COLO829 (cell line): ENCODE results near the gene IGSF22.

Source experiments
- DNase-seq: peaks from one replicate; pipeline ENCODE4 v3.0.0; 2012; ENCODE audit warnings: low spot score

Gene IGSF22

DNA sequence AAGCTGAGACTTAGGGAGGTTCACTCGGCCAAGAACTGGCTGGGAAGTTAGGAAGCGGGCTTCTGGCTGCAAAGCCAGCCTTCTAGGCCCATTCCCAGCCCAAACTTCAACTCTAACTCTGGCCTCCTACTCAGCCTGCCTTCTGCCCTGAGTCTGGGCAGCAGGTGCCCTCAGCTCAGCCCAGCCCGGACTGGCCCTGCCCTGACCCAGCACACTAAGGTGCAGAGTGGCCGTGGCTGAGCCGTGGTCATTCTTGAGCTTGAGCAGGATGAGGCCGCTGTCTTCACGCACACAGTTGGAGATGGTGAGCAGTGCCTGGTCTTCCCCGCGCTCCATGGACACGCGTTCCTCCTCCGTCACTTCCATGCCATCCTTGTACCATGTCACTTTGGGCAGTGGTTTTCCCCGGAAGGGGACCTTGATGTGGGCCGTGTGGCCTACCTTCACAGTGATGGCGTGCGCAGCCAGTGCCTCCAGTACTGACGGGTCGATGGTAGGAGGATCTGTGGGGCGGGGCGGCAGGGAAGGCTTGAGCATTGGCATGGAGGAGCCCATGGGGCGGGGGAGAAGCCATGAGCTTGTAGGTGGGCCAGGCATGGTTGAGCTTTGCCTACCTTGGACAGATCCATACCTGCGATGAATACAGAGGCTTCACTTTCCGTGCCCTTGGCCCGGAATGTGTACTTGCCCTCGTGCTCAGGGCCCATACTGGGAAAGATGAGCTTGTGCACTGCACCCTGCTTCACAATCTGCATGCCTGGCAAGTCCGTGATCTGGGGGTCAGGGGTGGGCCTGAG is 12.1 kb downstream of the IGSF22 start:
- no peak for DNase-seq

DNA sequence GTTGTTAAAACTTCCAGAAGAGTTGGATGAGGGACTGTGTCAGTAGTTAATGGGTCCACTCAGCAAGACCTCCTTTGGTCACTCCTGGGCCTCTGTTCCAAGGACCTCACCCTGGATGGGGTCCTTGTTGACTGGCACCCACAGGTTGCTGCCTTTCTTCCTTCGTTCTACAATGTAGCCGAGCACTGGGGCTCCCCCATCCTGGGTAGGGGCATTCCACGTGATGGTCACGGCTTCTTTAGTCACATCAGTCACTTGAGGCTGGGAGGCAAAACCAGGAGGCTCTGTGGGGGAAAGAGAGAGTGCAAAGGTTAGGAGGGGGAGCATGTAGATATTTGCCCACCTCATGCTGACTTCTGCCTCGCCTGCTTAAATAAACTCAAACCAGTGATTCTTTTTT is 15.4 kb downstream of the IGSF22 start:
- no peak for DNase-seq

DNA sequence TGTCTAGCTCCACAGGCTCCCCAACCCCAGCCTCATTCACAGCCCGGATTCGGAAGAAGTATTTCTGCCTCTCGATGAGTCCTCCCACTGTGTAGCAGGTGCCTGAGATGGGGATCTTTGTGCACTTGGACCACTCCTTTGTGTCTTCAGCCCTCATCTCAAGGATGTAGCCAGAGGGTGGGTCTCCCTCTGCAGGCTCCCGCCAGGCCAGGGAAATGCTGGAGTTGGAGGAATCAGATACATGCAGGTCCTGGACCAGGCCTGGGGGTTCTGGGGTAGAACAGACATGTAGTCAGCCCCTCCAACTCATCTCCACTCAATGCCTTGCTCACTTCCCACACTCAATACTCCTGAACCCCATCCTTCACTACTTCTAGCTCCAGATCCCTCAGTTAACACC is 16.6 kb downstream of the IGSF22 start:
- no peak for DNase-seq

DNA sequence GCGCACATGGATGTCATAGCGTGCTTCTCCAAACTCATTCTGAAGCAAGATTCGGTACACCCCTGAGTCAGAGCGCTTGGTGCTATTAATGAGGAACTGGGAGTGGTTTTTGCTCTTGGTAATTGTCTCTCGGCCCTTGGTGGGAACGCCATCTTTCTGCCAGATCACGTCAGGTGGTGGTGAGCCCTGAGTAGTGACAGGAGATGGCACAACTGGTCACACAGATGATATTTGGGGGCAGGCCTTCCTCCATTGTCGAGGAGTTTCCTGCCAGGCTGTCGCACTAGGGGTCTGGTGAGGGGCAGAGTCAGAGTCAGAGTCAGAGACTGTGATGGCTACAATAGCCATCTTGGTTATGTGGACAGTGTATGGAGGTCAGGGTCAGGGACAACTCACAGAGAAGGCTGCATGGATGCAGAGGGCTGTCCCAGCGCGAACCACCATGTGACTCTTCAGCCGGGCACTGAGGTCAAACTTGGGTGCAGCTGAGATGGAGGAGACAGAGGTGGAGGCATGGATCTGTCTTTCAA is 18.1 kb downstream of the IGSF22 start:
- DNase-seq, result no peak

DNA sequence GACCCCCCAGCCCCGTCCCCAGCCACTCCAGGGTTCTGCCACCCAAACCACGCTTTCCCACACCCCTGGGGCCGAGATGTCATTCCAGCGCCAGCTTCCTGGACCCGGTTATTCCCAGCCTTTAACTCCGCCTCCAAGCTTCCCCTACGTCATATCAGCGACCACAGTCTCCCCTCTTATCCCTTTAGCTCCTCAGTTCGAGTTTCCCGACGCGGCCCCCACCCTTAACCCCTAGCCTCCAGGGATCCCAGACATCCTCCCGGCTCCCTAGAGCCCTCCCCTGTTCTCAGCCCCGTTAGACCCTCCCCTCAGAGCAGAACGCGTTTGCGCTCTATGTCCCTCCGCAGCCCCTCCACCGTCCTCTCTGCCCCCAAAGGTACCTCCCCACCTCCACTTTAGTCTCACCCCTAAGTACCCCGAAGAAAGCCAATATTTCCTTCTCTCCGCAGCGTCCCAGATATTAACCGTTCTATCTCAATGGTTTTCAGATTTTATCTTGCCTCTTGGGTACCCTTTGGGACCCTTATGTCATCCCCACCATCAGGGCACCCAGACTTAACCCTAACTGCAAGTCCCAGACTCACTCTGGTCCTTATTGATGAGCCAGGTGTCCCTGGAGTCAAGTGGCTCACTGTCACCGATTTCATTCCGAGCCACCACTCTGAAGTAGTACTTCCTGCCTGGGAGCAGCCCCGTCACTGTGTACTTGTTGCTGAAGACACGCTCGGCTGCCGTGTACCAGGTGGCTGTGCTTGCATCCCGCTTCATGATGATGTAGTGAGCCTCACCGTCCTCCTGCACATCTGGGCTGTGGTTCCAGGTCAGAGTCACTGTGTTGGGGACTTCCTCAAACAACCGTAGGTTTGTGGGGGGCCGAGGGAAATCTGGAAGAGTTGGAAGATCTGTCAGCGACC is 19.4 kb downstream of the IGSF22 start:
- no peak for DNase-seq

DNA sequence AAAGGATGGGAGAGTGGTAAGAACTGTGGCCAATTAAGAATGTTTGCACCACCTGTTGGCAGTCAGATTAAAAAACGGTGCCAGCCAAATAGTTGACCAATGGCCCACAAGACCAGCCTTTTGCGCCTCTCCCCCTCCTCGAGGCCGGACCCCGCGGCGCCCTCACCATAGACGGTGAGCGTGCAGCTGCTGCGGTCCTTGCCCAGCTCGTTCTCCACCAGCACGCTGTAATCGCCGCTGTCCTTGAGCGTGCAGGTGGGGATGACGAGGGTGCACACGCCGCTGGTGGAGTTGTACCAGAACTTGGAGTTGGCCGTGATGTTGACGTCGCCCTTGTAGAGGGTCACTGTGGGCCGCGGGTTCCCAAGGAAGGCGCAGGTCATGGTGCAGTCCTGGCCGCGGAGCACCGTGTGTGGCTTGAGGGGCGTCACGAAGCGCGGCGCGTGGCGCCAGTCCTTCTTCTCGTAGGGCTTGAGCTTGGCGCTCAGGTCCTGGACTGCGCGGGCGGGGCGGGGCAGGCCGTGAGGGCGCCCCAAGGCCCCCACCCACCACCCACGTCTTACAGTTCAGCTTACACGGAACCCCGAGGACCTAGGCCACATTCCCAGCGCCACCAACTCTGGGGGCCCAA is 20.2 kb downstream of the IGSF22 start:
- DNase-seq, result no peak

DNA sequence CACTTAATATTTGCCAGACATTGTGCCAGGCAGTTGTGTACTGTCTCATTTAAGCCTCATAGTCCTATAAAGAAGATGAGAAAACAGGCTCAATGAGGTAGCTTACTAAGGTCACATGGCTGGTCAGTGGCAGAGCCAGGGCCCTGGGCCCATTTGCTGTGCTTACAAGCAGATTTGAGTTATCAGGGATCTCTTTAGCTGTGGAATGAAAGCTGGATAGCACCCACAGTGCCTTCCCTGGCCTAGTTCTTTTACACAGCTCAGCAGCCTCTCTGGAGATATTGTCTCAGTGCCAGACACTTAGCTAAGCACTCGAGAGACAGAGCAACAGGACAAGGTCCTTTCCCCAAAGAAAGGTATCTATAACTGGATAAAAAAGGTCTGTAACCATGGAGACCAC is 21.3 kb downstream of the IGSF22 start:
- no peak for DNase-seq

DNA sequence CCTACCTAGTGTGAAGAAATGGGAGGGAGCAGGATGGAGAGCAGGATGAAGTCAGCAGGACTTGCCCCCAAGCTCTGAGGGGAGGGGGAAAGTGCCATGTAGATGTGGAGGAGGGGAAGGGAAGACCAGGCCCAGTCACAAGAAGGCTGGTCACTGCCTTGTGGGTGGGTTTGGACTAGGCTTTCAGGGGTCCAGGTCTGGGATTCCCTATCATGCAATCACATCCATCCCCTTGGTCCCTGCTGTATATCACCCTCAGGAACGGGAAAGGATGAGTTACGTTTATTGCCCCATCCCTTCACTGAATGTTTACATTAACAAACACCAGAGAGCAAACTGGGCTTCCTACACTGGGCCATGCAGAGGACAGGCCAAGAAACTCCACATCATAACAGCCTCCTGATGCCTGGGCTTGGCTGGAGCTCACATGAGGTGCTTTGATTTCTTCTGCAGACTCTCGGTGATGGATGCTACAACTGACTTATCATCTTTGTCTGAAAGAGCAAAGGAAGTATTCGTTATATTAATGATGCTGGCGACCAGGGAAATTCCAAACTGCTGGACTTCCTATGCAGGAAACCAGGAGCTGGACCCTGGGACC is 21.8 kb downstream of the IGSF22 start:
- no peak for DNase-seq

DNA sequence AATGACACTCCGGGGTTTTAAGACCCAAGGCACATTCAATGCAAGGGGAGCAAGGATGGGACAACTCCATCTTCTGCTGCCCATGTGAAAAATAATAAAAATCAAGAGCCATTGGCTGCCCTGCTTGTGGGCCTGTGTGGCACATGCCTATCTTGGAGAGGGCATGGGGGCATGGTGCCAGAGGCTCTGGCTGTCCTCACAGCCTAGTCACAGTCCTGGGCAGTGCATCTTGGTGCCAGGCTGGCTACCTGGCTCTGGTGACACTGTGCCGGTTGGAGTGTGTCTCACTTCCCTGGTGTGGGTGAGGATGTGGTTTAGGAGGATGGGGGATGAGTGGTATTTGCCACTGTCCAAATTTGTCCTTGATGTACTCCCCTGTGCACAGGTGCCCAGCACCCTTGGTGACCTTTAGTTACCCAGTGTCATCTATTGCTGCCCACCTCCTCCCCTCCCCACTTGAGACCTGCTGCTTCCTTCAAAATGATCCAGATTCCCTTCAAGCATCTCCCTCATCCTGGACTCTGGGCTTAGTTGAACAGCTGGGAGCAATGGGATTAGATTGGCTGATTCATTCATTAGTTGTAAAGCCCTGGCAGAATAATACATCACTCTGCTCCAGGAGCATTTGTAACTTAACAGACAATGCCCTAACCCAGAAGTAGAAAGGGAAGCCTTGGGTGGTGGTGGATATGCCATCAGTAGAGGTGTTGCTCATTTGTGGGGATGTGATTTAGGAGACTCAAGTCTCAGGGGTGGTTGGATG is 22.8 kb downstream of the IGSF22 start:
- no peak for DNase-seq

DNA sequence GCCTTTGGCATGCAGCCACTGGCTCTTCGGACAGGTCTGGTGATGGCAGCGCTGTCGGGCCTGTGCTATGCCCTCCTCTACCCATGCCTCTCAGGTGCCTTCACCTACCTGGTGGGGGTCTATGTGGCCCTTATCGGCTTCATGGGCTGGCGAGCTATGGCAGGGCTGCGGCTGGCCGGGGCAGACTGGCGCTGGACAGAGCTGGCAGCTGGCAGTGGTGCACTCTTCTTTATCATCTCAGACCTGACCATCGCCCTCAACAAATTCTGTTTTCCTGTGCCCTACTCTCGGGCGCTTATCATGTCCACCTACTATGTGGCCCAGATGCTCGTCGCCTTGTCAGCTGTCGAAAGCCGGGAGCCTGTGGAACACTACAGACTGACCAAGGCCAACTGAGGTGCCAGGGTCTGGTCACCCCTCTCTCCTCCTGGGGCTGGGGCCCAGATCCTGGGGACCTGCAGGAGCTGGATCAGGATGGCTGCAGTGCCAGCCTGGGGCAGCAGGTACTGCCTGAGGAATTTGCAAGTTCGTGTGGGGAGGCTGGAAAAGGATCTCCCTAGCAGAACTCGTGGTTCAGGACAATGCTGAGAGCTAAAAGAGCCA is 24.3 kb downstream of the IGSF22 start:
- no peak for DNase-seq

DNA sequence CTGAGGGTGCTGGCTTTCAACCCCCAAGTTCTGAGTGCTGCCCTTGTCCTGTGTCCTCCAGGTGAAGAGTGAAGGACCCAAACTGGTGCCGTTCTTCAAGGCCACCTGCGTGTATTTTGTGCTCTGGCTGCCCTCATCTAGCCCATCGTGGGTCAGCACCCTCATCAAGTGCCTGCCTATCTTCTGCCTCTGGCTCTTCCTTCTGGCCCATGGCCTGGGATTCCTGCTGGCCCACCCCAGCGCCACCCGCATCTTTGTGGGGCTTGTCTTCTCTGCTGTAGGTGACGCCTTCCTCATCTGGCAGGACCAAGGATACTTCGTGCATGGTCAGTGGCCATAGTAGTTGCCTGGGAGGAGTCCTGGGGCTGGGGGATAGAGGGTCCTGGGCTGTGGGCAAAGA is 25.1 kb downstream of the IGSF22 start:
- no peak for DNase-seq

DNA sequence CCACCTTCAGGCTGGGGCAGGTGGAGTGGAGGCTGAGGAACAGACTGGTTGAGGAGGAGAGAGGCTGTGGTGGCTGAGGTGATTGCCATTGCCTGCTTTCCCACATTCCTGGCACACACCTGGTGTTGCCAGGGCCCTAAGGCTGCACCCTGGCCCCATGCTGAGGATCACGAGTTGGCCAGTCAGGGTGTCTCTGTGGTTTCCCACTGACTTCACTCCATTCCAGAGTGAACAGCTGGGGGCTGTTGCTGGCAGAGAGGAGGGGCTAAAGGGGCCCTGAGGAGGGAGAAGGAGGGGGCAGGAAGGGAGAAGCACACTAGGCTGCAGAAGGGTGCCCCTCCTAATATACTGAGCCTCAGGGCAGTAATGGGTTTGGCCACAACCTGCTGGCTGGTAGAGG is 25.6 kb downstream of the IGSF22 start:
- no peak for DNase-seq

DNA sequence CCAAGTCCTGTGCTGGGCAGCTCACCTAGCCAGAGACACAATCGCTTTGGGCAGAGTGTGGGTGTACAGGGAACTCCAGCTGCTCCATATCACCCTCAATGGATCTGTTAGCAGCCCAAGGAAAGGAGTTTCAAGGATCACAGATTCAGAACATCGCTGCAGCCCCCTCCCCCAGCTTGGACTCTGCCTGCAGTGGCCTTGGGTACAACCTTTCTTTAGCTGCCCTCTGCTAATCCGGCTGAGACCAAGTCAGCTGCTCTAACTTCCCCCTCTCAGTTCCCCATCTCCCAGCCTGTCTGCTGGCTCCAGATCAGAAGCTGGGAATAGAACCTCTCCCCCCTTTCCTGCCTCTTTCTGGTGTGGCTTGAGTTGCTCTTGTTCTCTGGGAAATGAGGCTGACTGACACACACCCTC is 26.1 kb downstream of the IGSF22 start:
- DNase-seq, result no peak

DNA sequence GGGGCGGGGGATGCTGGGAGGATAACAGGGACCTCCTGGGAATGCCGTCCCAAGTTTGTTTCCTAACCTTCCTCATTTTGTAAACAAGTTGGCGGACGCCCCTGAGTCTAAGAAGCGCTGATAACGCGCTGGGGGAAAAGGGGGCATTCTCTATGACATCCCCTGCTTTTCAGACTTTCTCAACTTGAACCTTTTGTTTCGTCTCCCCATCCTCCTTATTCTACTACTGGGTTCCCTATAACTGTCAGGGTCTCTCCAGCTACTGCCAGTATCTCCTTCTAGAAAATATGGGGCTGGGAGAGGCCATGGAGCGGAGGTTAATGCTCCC is 26.8 kb downstream of the IGSF22 start:
- no peak for DNase-seq

DNA sequence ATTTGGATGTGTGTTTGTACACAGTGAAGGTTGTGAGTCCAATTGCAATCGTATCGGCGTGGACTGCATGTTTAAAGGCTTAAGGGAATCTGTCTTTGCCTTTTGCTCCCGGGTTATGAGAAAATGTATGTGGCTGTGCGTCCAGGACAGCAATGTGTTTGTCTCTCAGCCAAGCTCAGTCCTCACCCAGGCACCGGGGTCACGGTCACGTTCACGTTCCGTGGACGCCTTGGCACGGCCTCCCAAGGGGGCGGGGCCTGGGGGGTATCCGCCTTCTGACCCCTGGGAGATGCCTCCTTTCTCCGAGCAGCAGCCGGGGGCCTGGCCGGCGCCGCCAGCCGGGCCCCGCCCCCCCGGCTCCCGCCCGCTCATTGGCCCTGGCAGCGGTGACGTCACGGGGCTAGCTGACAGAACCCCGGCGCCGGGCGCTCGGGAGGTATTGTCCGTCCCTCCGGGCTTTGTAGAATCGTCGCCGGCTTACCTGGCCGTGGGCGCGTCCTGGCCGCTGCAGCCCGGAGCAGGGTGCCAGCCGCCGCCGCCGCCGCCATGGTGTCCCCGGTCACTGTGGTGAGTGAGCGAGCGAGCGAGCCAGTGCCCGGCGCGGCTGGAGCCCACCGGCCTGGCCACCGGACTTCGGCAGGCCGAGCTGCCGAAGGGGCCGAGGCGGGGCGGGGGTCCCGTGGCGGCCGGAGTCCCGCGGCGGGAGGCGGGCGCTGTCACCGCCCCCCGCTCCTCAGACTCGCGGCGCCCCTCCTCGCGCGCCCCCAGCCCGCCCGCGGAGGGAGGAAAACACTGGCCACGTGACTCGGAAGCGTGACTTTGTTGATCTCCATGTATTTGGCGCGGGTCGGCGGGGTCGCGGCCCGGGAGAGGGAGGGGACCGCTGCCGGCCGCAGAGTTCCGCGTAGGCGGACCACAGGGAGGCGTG is 27.4 kb downstream of the IGSF22 start, which contains the start of gene TMEM86A:
Gene TMEM86A, plus strand, starts transcription at position 439 of the 928 bp plus-strand sequence. Its CDS starts 108 bp downstream, at position 547.
- peak; percentile 77 for DNase-seq

DNA sequence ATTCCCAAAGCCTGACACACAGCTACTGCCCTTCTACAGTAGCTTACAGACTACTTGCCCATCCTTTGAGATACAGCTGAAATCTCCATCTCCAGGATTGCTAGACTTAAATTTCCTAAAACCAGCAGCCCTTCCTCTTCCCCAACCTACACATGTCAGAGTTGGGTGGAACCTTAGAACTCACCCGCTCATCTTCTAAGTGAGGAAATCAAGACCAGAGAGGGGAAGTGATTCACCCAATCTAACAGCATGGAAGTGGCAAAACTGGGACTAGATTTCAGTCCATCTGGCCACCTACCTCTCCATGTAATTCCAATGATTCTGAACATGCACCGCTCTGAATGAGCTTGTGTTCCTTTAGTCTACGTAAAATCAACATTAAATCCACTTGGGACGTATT is 28.4 kb downstream of the IGSF22 start:
- DNase-seq, result no peak

DNA sequence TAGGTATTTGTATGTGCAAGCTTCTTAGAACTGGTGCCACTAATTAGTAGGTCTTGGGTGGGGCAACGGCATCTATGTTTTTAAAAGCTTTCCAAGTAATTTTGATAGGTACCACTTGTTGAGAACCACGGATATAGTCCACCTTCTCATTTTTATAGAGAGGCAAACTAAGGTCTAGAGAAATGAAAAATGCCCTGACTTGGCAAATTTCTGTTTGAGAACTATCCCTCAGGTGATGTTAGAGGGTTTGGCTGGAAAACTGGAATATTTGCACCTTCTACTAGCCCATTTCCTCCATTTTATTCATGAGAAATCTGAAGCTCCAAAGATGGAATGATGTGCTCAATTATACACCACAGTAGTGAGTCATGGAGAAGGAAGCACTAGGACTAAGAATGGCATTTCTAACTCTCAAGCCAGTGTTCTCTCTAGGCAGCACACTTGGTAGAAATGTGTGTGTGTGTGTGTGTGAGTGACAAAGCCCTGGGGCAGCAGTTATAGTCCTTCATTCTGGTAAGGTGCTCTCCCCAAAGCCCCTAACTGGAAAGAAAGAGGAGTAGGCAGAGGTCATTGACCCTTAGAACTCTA is 29.3 kb downstream of the IGSF22 start:
- DNase-seq, result no peak

DNA sequence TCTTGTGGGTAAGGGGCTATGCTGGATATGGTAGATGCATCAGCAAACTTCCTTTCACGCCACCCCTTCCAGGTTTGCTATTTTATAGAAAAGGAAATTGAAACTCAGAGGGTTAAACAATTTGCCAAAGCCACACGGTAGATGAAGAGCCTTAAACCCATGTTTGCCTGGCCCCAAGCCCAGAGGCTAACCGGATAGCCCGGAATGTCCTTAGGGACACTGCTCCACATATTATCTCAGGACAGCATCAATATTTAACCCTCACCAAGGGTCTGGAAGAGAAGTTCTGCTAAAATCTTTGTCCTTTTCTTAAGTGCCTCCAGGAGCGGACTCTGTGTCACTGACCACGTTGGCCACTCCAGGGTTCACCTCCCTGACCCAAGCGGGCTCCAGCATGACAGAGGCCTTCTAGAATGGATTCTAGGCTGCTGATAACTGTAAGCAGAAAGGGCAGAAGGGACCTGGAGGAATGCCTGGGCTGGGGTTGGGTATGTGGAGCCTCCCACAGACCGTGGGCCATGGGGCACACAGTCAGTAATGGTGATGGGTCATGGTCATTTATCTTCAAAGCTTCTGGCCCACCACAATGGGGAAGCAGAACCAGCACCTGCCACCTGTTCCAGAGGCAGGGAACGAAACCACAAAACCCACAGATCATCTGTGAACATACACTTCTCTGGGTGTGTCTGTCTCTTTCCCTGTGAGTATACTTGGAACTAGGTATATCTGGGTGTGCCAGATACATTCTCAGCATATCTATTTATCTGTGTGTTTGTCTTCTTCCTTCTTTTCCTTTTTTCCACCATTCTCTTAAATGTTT is 32.8 kb downstream of the IGSF22 start:
- DNase-seq, result no peak
